Transverse colon (tissue), 4 donors: ENCODE measurements around the gene UBAC2.

Experiments used
- CTCF ChIP-seq, 5 experiments: fragments of 200-600 bp in 3 of 5; fragments of 450-650 bp in 2 of 5; sonication (generic) in 3 of 5; IDR thresholded peaks; 1 replicate in 2 of 5; 2 replicates in 3 of 5; pipeline ENCODE4 v1.5.1; 2016 to 2017; ENCODE audit warnings: antibody characterized with exemption in 5 of 5, inconsistent platforms in 3 of 5, mild to moderate bottlenecking in 2 of 5, moderate library complexity in 1 of 5
- POLR2A ChIP-seq: fragments of 450-650 bp; IDR thresholded peaks from one replicate; pipeline ENCODE4 v1.6.1; 2016; ENCODE audit warnings: antibody characterized with exemption, mild to moderate bottlenecking, moderate library complexity
- POLR2AphosphoS5 ChIP-seq, 3 donors: sonication (generic); formaldehyde crosslinking; IDR thresholded peaks; one replicate each; pipeline ENCODE4 v1.6.1; 2016; ENCODE audit warnings: antibody characterized with exemption in 3 of 3

- TF ChIP-seq CTCF (IDR thresholded peaks at IDR 0.05) (no peak), POLR2A (no peak), POLR2AphosphoS5 (IDR thresholded peaks at IDR 0.05) (peak in 1 of 3 donors; percentile 29)
These were observed 109.9 kb downstream of the UBAC2 start for GRCh38 chr13:99310382-99311031.
